NB4 (cell line): ENCODE measurements around the gene ATP1A3.

Experiments used
- MYC ChIP-seq: IDR thresholded peaks from 2 replicates; pipeline ENCODE4 v1.6.1; 2011; ENCODE audit warnings: low read depth, low read length
- POLR2A ChIP-seq: IDR thresholded peaks from 2 replicates; pipeline ENCODE4 v1.6.1; 2011; ENCODE audit warnings: mild to moderate bottlenecking; ENCODE audit not compliant: insufficient read length; ENCODE audit errors: extremely low read depth
- TF ChIP-seq, protein P1 (sequence below): IDR thresholded peaks from one replicate; pipeline ENCODE4 v1.5.1; 2012; ENCODE audit warnings: low read depth, low read length
- TF ChIP-seq, protein P2 (sequence below): IDR thresholded peaks from 2 replicates; pipeline ENCODE4 v1.6.1; 2011; ENCODE audit warnings: low read depth, low read length

GRCh38 chr19:41928754-41929535, 65.1 kb downstream of the ATP1A3 start:
- TF ChIP-seq, protein P1, sequence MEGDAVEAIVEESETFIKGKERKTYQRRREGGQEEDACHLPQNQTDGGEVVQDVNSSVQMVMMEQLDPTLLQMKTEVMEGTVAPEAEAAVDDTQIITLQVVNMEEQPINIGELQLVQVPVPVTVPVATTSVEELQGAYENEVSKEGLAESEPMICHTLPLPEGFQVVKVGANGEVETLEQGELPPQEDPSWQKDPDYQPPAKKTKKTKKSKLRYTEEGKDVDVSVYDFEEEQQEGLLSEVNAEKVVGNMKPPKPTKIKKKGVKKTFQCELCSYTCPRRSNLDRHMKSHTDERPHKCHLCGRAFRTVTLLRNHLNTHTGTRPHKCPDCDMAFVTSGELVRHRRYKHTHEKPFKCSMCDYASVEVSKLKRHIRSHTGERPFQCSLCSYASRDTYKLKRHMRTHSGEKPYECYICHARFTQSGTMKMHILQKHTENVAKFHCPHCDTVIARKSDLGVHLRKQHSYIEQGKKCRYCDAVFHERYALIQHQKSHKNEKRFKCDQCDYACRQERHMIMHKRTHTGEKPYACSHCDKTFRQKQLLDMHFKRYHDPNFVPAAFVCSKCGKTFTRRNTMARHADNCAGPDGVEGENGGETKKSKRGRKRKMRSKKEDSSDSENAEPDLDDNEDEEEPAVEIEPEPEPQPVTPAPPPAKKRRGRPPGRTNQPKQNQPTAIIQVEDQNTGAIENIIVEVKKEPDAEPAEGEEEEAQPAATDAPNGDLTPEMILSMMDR, result no peak
- TF ChIP-seq, protein P2, sequence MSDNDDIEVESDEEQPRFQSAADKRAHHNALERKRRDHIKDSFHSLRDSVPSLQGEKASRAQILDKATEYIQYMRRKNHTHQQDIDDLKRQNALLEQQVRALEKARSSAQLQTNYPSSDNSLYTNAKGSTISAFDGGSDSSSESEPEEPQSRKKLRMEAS, result no peak
- TF ChIP-seq POLR2A (no peak), MYC (no peak)
